ENCODE measurements around the gene GABRG3. TPM values are rescaled to one million over a fixed set of nuclear protein-coding genes. Genes with fewer than 3 reads are reported as not detected.
"Not testable (repeated sequence)": the region's sequence is repeated elsewhere in the genome, so short reads cannot be mapped to it uniquely, and the experiment has no call there.

Gene GABRG3
- total RNA-seq, 1 experiment from 2014 or later: not detected

- no peak for DNase-seq (ENCODE audit: low read depth)
These were observed 357.2 kb downstream of the GABRG3 start for GRCh38 chr15:27328186-27328585.

- no peak for DNase-seq (ENCODE audit: low read depth)
These were observed 357.6 kb downstream of the GABRG3 start for GRCh38 chr15:27328608-27329007.

- no peak for DNase-seq (ENCODE audit: low read depth)
These were observed 359.3 kb downstream of the GABRG3 start for GRCh38 chr15:27330326-27330725.

GRCh38 chr15:27336676-27337075 is 365.7 kb downstream of the GABRG3 start:
- DNase-seq (ENCODE audit: low read depth): no peak

GRCh38 chr15:27339138-27339537 is 368.2 kb downstream of the GABRG3 start:
- no peak for DNase-seq (ENCODE audit: low read depth)

GRCh38 chr15:27341780-27342343 is 370.9 kb downstream of the GABRG3 start:
- DNase-seq (ENCODE audit: low read depth): no peak

- DNase-seq (ENCODE audit: low read depth): no peak
These were observed 372.0 kb downstream of the GABRG3 start for GRCh38 chr15:27342991-27343390.

- DNase-seq (ENCODE audit: low read depth): no peak
These were observed 381.2 kb downstream of the GABRG3 start for GRCh38 chr15:27352136-27352535.

GRCh38 chr15:27353856-27354255 is 382.9 kb downstream of the GABRG3 start:
- no peak for DNase-seq (ENCODE audit: low read depth)

GRCh38 chr15:27358751-27359434 is 387.9 kb downstream of the GABRG3 start:
- no peak for DNase-seq (ENCODE audit: low read depth)

- no peak for DNase-seq (ENCODE audit: low read depth)
These were observed 388.6 kb downstream of the GABRG3 start for GRCh38 chr15:27359586-27359985.

- DNase-seq (ENCODE audit: low read depth): no peak
These were observed 389.3 kb downstream of the GABRG3 start for GRCh38 chr15:27360316-27360715.

GRCh38 chr15:27361438-27361837 is 390.5 kb downstream of the GABRG3 start:
- no peak for DNase-seq (ENCODE audit: low read depth)

GRCh38 chr15:27365456-27365855 is 394.5 kb downstream of the GABRG3 start:
- no peak for DNase-seq (ENCODE audit: low read depth)

- DNase-seq (ENCODE audit: low read depth): not testable (repeated sequence)
These were observed 406.4 kb downstream of the GABRG3 start for GRCh38 chr15:27377391-27377790.

GRCh38 chr15:27382361-27383025 is 411.5 kb downstream of the GABRG3 start:
- no peak for DNase-seq (ENCODE audit: low read depth)

GRCh38 chr15:27383726-27384125 is 412.7 kb downstream of the GABRG3 start:
- DNase-seq (ENCODE audit: low read depth): no peak

- no peak for DNase-seq (ENCODE audit: low read depth)
These were observed 421.2 kb downstream of the GABRG3 start for GRCh38 chr15:27392163-27392562.

GRCh38 chr15:27396521-27396920 is 425.5 kb downstream of the GABRG3 start:
- DNase-seq (ENCODE audit: low read depth): no peak

GRCh38 chr15:27396996-27397395 is 426.0 kb downstream of the GABRG3 start:
- DNase-seq (ENCODE audit: low read depth): no peak

- DNase-seq (ENCODE audit: low read depth): no peak
These were observed 427.7 kb downstream of the GABRG3 start for GRCh38 chr15:27398631-27399161.

- no peak for DNase-seq (ENCODE audit: low read depth)
These were observed 428.3 kb downstream of the GABRG3 start for GRCh38 chr15:27399241-27399640.

- DNase-seq (ENCODE audit: low read depth): no peak
These were observed 430.5 kb downstream of the GABRG3 start for GRCh38 chr15:27401471-27401870.

Data from RPMI7951 (cell line).